ENCODE results near the gene HID1.

HID1 gene

DNA sequence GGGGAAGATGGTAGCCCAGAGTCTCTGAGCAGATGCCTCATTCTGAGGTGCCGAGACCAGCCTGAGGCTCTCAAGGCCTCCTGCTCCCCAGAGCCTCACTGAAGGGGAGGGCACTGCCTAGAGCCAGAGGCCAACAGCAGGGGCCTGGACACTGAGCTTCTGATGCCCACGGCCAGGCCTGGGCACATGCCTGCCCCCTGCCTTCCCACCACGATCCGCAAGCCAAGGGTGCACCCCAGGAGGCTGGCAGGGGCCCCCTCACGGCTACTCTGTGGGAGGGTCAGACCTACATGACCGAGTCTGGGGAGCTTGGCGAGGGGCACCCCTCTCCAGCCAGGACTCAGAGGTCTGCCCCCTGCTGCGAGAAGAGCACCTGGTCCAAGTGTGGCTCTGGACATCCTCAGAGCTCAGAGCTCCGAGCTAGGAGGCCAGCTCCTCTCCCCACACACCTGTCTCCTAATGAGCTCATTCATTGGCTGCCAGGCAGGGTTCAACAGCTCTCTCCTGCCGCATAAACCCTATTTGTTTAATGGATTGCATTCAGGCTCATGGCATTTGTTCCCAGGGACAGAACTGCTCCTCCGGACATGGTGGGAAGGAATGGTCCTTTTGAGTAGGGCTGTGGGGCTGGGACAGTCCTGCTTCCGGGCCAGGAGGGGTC, 23.0 kb downstream of the HID1 start:
- H3K27ac ChIP-seq = no peak overlapping the region
- TF ChIP-seq, protein P1, sequence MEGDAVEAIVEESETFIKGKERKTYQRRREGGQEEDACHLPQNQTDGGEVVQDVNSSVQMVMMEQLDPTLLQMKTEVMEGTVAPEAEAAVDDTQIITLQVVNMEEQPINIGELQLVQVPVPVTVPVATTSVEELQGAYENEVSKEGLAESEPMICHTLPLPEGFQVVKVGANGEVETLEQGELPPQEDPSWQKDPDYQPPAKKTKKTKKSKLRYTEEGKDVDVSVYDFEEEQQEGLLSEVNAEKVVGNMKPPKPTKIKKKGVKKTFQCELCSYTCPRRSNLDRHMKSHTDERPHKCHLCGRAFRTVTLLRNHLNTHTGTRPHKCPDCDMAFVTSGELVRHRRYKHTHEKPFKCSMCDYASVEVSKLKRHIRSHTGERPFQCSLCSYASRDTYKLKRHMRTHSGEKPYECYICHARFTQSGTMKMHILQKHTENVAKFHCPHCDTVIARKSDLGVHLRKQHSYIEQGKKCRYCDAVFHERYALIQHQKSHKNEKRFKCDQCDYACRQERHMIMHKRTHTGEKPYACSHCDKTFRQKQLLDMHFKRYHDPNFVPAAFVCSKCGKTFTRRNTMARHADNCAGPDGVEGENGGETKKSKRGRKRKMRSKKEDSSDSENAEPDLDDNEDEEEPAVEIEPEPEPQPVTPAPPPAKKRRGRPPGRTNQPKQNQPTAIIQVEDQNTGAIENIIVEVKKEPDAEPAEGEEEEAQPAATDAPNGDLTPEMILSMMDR (conservative IDR thresholded peaks at IDR 0.05) = no peak

DNA sequence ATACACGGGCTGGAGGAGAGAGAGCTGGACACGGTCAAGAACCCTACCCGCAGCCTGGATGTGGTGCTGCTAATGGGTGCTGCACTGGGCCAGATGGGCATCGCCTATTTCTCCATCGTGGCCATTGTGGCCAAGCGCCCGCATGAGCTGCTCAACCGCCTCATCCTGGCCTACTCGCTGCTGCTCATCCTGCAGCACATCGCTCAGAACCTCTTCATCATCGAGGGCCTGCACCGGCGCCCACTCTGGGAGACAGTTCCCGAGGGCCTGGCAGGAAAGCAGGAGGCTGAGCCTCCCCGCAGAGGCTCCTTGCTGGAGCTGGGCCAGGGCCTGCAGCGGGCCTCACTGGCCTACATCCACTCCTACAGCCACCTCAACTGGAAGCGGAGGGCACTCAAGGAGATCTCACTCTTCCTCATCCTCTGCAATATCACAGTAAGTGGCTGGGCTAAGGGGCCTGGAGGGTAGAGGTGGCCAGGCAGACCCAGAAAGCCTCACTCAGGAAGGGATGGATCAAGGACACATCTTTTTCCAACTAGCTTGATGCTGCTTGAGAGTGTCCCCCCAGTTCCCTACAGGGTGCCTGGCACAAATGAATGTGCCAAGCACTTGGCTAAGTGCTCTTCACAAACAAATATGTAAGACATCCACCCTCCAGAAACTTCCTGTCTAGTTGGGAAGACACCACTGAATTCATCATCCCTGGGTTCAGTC, 25.4 kb downstream of the HID1 start:
- H3K27ac ChIP-seq = no peak overlapping the region
- TF ChIP-seq, protein P1 (conservative IDR thresholded peaks at IDR 0.05) = no peak

DNA sequence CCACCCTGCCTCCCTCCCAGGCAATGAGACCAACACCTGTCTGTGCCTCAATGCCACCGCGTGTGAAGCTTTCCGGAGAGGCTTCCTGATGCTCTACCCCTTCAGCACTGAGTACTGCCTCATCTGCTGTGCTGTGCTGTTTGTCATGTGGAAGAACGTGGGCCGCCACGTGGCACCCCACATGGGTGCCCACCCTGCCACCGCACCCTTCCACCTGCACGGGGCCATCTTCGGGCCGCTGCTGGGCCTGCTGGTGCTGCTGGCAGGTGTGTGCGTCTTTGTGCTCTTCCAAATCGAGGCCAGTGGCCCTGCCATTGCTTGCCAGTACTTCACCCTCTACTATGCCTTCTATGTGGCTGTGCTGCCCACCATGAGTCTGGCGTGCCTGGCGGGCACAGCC, 25.9 kb downstream of the HID1 start:
- no peak overlapping the region for H3K27ac ChIP-seq
- TF ChIP-seq, protein P1 (conservative IDR thresholded peaks at IDR 0.05) = no peak

DNA sequence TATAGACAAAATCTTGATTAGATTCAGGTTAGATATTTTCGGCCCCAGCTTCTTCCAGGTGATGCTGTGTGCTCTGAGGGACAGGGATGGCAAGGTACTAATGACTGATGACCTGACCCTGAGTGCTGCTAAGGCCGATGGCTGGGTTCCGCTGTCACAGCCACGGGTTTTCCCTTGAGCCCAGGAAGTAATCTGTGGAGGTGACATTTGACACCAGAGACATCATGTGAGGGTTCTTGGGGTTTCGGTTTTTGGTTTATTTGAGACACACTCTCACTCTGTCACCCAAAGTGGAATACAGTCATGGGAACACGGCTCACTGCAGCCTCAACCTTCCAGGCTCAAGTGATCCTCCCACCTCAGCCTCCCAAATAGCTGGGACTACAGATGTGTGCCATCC, 27.0 kb downstream of the HID1 start:
- no peak overlapping the region for H3K27ac ChIP-seq
- TF ChIP-seq, protein P1 (conservative IDR thresholded peaks at IDR 0.05) = no peak

DNA sequence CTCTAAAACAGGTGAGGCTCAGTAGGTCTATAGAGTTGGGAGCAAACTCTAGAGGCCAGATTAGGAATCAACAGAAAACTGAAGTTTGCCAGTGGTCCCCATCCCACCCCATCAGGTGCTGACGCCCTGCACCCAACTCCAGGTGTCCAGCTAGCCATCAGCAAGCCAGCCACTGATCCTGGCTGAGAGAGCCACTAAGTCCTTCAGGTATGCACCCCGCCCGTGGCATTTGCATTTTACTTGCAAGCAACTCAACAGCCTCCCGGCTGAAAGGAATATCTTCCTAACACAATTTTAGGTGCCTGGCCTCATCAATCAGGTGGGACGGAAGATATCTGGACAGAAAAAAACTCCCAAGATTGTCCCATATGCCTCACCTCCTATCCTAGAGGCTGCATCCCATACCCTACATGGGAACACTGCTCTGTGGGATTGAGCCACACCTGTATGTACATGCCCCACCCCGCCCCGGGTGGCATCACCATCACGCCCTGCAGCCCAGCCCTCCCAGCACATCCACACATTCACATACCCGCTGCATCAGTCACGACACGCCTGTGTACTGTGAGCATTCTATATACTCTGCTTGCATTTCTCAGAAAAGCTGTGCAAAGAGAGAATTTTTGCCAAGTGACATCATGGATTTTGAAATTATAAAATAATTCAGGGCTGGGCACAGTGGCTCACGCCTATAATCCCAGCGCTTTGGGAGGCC, 28.6 kb downstream of the HID1 start:
- TF ChIP-seq, protein P1 (conservative IDR thresholded peaks at IDR 0.05) = no peak
- H3K27ac ChIP-seq = no peak overlapping the region

DNA sequence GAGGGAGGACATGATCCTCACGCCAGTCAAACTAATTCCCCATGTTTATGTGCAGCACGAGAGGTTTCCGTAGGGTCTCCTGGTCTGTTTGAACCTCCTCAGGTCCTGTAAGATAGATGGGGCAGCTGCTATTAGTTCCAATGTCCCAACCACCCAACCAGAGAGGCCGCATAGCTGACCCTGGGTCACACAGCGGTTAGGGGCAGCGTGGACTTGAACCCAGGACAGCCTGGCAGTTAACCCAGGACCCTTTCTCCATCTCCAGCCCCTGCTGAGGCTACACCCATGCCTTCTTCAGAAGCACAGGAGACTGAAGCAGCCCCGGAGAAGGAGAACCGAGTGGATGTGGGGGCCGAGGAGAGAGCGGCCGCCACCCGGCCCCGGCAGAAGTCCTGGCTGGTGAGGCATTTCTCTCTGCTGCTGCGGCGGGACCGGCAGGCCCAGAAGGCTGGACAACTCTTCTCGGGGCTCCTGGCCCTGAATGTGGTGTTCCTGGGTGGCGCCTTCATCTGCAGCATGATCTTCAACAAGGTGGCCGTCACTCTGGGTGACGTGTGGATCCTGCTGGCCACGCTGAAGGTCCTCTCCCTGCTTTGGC, 31.3 kb downstream of the HID1 start:
- no peak overlapping the region for H3K27ac ChIP-seq
- TF ChIP-seq, protein P1 (conservative IDR thresholded peaks at IDR 0.05) = no peak

DNA sequence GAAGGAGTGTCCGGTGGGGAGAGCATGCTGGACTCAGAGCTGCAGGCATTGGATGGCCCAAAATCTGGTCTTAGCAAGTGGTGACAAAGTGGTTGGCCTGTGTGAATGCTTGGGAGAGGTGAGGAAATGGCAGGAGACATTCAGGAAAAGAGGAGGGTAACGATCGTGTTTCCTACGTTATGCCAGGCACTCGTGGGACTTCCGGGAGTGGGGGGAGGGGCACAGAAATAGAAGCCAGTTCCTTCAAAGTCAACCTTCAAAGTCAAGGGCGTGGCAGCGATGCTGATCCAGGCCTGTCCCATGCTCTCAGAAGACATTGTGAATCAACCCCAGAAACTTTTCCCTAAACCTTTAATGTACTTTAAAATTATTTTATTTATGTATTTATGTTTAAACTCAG, 33.0 kb downstream of the HID1 start:
- TF ChIP-seq, protein P1 (conservative IDR thresholded peaks at IDR 0.05) = no peak
- no peak overlapping the region for H3K27ac ChIP-seq

All from VCaP (cell line).